ENCODE results near the gene HMGN4.
A peak's percentile ranks its signal among the peaks of the same experiment; 100 is the strongest.
"Not testable (repeated sequence)": the region's sequence is repeated elsewhere in the genome, so short reads cannot be mapped to it uniquely, and the experiment has no call there.

The HMGN4 gene

DNA sequence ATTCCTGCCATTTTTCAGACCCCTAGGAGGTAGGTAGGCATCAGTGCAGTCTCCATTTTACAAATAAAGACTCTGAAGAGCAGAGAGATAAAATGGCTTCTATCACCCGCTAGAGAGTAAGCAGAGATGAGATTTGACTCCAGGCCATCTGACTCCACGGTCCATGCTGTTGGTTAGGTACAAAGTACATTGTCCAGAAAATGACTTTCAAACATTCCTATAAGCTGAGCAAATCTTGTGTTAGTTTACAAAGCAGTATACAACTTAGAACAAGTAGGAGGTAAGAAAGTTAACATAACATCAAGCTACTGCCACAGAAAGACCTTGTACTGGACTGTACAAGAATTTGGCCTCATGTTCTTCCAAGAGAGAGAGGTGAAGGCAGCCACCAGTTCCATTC, 23.2 kb upstream of the HMGN4 start:
- TF ChIP-seq, protein P1, sequence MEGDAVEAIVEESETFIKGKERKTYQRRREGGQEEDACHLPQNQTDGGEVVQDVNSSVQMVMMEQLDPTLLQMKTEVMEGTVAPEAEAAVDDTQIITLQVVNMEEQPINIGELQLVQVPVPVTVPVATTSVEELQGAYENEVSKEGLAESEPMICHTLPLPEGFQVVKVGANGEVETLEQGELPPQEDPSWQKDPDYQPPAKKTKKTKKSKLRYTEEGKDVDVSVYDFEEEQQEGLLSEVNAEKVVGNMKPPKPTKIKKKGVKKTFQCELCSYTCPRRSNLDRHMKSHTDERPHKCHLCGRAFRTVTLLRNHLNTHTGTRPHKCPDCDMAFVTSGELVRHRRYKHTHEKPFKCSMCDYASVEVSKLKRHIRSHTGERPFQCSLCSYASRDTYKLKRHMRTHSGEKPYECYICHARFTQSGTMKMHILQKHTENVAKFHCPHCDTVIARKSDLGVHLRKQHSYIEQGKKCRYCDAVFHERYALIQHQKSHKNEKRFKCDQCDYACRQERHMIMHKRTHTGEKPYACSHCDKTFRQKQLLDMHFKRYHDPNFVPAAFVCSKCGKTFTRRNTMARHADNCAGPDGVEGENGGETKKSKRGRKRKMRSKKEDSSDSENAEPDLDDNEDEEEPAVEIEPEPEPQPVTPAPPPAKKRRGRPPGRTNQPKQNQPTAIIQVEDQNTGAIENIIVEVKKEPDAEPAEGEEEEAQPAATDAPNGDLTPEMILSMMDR (IDR thresholded peaks at IDR 0.05; ENCODE audit: low read length, missing control alignments): no peak
- no peak overlapping the region for H3K4me3 ChIP-seq (replicated peaks; ENCODE audit: low read depth, low read length)
- DNase-seq (ENCODE audit: low read depth): no peak

DNA sequence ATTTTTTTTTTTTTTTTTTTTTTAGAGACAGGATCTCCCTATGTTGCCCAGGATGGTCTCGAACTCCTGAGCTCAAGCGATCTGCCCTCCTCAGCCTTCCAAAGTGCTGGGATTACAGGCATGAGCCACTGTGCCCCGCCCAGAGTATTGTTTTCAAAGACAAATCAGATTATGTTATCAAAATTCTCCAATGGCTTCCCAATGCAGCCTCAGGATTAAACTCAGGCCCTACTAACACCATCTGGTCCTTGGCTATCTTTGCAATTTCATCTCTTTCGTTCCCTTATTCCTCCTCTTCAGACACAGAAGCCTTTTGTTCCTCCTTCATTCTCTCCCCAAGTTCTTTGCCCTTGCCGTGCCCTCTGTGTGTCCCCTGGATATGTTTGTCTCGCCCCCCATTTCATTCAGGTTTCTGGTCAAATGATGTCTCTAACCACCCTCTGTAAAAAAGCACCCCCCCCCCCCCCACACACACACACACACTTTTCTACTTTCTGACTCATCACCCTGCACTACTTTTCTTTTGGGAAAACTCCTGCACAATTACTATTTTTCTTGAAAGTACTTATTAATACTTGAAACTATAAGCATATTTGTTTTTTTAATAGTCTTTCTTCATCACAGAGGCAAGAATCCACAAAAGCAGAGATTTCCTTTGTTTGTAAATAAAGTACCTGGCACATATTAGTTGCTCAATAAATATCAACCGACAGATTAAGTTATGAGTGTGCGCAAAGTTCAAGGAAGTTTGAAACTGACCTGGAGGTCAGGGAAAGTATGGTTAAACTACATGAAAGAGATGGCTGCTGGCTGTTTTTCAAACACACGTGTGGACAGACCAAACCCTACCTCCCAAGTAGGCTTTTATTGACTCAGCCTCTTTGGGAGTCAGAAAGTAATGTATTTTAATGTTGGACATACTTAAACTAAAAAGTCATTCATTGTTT, 21.4 kb upstream of the HMGN4 start:
- DNase-seq (ENCODE audit: low read depth): no peak
- TF ChIP-seq, protein P1 (IDR thresholded peaks at IDR 0.05; ENCODE audit: low read length, missing control alignments): no peak
- H3K4me3 ChIP-seq (replicated peaks; ENCODE audit: low read depth, low read length): no peak overlapping the region

DNA sequence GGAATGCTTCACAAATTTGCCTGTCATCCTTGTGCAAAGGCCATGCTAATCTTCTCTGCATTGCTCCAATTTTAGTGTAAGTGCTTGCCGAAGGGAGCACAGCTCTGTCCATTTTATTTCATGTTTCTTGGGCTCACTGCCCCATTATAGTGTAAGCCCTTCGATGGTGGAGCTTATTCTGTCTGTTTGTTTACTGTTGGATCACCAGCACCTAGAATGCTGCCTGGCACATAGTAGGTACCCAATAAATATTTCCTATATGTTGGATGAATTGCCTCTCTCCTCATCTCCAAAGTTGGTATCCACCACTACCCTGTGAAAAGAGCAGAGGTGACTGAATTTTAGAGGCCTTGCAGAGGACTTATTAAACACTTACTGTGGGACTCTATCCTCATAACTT, 18.8 kb upstream of the HMGN4 start:
- no peak for DNase-seq (ENCODE audit: low read depth)
- TF ChIP-seq, protein P1 (IDR thresholded peaks at IDR 0.05; ENCODE audit: low read length, missing control alignments): no peak
- H3K4me3 ChIP-seq (replicated peaks; ENCODE audit: low read depth, low read length): no peak overlapping the region

DNA sequence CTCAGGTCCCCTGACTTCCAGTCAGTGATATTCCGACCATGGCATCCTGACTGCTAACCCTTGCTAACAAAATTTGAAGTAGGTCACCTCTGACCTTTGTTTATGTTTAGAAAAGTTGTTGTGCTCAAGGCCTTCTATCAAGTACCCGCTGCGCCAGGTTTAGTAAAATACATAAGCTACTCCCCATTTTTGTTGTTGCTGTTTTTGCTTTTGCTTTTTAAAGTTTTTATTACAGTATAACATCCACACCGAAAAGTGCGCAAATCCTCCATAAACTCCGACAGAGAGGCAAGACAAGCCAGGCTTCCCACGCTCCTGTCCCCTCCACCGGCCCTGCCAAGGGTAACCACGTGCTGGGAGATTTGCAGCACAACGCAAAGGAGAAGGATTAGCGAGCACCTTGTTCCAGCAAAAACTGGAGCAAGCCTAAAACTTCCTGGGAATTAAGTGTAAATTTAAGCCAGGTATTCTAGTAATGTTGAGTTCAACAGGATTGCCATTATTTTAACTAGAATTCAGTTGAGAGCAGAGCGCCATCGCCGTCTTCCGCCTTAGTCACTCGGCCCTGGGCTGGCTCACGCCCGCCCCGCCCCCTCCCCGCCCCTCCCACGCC, 17.8 kb upstream of the HMGN4 start:
- peak overlapping the region; percentile 21 for H3K4me3 ChIP-seq (replicated peaks; ENCODE audit: low read depth, low read length)
- no peak for DNase-seq (ENCODE audit: low read depth)
- TF ChIP-seq, protein P1 (IDR thresholded peaks at IDR 0.05; ENCODE audit: low read length, missing control alignments): no peak

DNA sequence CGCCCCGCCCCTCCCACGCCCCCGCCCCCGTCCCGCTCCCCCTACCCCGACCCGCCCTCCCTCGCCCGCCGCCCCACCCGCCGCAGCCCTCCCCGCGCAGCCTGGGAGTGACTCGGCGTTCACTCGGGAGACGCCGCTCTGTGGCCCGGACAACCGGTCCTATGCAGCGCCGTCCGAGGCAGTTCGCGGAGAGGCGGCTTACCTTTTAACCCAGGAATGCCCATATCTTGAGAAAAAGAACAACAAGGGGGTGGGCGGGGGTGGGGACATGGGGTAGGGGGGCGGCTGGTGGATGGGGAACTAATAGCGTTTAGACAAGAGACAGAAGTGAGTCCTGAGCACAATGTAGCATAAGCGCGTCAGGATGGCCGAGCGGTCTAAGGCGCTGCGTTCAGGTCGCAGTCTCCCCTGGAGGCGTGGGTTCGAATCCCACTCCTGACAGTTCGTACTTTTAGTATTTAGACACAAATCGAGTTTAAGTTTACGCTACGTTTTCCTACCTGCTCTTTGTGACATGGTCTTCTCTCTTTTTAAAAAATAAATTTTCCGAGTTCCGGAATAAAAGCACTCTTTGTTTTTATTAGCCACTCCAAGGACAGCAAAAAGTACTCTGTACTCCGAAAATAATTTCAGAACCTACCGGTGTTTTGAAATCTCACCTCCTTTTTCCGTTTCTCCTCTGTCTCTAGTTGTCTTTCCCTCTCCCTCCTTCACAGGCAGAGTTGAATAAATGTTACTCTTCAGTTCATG, 17.1 kb upstream of the HMGN4 start:
- peak overlapping the region; percentile 37 for H3K4me3 ChIP-seq (replicated peaks; ENCODE audit: low read depth, low read length)
- TF ChIP-seq, protein P1 (IDR thresholded peaks at IDR 0.05; ENCODE audit: low read length, missing control alignments): no peak
- peak; percentile 87 for DNase-seq (ENCODE audit: low read depth)

DNA sequence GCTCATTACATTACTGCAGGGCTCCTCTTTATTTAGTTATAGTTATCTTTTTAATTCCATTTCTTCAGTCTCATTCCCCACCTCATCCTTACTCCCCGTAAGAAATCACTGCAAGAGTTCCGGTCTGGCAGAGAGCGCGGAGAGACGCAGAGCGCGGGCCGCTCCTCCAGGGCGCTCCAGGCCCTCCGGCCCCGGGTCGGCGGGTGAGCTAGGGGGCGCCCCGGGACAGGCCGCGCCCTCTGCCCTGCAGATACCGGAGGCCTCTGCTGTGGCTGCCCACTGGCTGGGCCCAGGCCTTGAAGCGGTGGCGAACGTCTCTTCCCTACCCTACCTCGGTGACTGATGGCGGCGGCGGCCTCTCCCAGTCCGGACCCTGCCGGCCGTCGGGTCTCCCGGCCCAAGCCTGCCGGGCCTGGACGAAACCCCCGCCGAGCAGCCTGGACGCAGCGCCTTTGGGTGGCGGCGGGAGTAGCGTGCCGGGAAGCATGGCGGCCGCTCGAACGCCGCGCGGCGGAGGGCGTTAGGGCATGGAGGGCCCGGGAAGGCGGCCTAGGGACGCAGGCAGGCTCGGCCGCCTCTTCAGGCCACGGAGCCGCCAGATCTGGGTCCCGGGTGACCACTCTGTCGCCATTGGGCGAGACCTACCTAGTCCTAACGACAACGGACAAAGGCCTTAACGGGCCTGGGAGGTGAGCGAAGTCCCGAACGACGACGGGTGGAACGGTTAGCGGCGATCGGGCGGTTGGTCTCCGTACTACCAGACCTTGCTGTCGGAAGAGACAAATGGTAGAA, 16.4 kb upstream of the HMGN4 start:
- H3K4me3 ChIP-seq (replicated peaks; ENCODE audit: low read depth, low read length): peak overlapping the region; percentile 37
- DNase-seq (ENCODE audit: low read depth): peak; percentile 72
- TF ChIP-seq, protein P1 (IDR thresholded peaks at IDR 0.05; ENCODE audit: low read length, missing control alignments): no peak

DNA sequence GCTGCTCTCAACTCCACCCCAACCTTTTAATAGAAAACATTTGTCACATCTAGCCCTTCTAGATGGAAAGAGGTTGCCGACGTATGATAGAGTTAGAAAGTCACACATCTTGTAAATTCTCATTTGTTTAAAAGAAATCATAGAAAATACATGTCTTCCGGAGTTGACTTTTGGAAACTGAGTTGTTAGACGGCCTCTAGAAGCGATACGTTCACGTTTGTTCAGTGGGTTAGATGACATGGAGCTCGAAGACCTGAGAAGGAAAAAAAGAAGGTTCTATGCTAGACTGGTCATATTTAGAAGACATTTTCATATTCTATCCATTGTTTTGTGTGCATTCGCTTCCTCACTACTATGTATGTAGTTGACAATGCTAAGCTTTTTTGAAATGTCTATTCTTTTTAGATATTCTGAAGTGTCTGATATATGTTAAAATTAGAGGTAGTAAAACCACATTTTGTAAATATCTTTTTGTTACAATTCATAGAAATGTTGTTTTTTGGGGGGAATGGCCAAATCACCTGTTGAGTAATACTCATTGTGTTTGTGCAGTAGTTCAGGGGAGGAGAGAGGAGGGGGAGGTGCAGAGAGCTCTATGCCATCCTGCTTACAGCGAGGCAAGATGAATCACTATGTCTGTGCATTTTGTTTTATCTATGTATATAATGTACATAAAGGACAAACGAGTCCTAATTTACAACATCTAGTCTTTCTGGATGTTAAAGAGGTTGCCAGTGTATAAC, 15.5 kb upstream of the HMGN4 start:
- DNase-seq (ENCODE audit: low read depth): peak; percentile 50
- H3K4me3 ChIP-seq (replicated peaks; ENCODE audit: low read depth, low read length): peak overlapping the region; percentile 37

DNA sequence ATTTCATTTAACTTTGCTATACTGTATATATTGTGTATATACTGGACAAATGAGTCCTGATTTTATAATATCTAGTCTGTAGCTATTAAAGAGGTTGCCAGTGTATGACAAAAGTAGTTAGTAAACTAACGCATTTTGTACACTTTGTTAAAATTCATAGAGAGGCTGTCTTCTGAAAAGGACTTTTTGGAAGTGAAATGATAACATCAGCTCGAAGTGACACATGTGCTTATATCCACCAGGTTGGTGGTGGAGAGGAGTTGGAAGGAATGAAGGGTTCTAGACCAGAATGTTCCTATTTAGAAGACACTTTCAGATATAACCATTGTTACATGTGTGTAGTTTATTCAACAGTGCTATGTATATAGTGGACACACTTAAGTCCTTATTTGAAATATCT, 13.9 kb upstream of the HMGN4 start:
- not testable (repeated sequence) for DNase-seq (ENCODE audit: low read depth)

More for the DNA sequence above, 13.9 kb upstream of the HMGN4 start:
- H3K4me3 ChIP-seq (replicated peaks; ENCODE audit: low read depth, low read length): not testable (repeated sequence)

Measured in fibroblast of pulmonary artery (primary cell).